SKM-1 (cell line): ENCODE data around the gene LMNB1.
A peak's percentile ranks its signal among the peaks of the same experiment; 100 is the strongest.
"Not testable (repeated sequence)": the region's sequence is repeated elsewhere in the genome, so short reads cannot be mapped to it uniquely, and the experiment has no call there.

Experiments
- DNase-seq: peaks from one replicate; lab custom pipeline; 2025; ENCODE audit not compliant: unreplicated experiment; lab: John Stamatoyannopoulos, UW

LMNB1 gene

GRCh38 chr5:126819253-126819652 is 42.3 kb downstream of the LMNB1 start:
- DNase-seq, result no peak

DNA sequence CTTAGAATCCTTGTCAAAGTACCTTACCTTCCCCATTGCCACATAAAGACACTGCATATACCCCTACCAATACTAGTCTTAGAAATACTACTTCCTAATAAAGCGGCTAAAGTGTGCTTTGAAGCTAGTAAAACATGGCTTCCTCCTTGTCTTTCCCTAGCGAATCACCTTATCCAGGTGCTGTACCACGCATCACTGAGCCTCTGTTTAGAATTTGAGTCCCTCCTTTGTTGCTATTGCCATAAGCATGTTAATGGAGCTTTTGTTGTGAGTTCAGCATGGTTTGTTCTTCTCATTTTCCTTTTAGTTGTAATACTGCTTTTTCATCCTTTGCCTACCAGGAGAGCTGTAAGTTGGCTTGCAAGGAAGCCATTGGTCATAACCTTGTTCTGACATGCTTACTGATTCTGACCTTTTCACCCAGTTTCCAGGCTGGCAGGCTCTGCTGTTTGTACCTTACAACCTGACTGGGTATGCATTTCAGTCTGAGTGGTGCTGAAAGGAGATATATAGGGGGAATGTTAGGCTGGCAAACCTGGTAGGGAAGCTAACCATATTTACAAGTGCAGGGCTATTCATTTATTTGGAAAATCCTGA is 49.8 kb downstream of the LMNB1 start:
- DNase-seq, result no peak

DNA sequence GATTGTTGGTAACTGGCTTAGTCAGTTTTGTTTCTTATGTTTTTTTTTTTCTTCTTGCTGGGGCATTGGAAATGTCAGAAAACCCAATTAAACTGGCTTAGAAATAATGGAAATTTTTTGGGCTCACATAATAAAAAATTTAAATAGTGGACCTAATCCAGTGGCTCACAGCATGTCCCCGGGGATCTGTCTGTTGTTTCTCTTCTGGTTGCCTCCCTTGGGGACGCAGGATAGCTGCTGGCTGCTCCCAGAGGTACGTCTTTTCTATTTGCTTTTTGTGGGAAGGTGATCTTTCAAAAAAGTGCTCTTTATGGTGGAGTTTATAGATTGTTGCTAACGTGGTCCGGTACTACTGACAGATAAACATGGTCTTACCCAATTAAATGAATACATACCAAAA is 52.2 kb downstream of the LMNB1 start:
- DNase-seq, result no peak

DNA sequence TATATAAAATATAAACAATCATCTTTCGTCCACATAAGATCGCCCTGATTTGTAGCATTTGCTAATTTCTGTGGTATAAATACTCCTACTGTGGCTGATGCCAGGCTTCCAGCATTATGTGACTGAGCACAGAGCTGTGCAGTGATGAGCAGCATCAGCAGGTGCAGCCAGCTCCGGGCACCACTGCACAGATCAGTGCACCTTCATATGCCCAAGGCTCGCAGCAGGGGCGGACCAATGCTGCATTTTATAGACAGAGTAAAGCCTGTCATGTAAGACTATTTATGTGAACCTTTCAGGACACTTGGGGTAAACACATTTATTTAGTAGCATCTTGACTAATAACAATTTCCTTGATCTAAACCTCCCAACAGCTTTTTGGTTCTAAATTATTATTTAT is 53.1 kb downstream of the LMNB1 start:
- no peak for DNase-seq

GRCh38 chr5:126831156-126831555 is 54.2 kb downstream of the LMNB1 start:
- no peak for DNase-seq

- no peak for DNase-seq
Observed at GRCh38 chr5:126836778-126837177, 59.8 kb downstream of the LMNB1 start.

- no peak for DNase-seq
Observed at GRCh38 chr5:126837242-126837641, 60.3 kb downstream of the LMNB1 start.

GRCh38 chr5:126837906-126838539 is 61.1 kb downstream of the LMNB1 start:
- DNase-seq, result no peak

GRCh38 chr5:126839407-126839806 is 62.5 kb downstream of the LMNB1 start:
- not testable (repeated sequence) for DNase-seq

DNA sequence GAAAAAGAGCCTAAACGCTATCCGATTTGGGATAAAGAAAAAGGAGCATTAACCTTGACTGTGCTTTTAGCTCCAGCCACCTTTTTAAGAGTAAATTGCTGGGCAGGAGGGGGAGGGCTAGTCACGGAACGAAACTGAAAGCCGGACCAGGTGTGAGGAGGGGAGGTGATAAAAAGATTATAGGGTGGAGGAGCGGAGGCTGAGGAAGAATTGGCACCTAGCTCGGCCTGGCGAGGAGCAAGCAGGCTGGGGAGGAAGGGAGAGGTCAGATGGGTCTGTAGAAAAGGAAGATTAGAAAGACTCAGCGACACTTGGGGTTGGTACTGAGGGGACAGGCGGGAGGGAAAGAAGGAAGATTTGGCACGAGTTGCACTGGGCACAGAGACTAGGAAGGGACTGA is 66.4 kb downstream of the LMNB1 start:
- DNase-seq, result not testable (repeated sequence)

DNA sequence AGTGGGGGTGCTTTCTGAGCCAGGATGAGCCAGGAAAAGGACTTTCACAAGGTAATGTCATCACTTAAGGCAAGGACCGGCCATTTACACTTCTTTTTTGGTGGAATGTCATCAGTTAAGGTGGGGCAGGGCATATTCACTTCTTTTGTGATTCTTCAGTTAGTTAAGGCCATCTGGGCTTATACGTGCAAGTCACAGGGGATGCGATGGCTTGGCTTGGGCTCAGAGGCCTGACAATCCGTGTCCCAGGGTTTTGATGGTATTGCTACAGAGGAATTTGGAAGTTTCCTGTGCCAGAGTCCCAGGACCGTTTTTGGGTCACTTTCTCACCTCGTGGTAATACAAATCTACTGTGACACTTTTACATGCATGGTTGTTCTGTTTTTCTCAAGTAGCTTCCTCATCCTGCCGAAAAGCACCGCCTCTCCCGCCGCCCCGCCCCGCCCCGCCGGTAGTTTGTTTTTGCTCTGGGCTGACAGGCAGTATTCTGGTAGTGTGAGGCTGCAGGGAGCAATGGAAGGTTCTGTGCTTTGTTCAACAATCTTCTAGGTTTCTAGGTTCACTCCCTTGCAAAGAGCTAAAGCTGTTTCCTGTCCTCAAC is 68.6 kb downstream of the LMNB1 start:
- DNase-seq, result peak; percentile 11

- no peak for DNase-seq
Observed at GRCh38 chr5:126846344-126846743, 69.4 kb downstream of the LMNB1 start.

- DNase-seq, result no peak
Observed at GRCh38 chr5:126846744-126847455, 70.0 kb downstream of the LMNB1 start.

- no peak for DNase-seq
Observed at GRCh38 chr5:126847456-126847820, 70.5 kb downstream of the LMNB1 start.

DNA sequence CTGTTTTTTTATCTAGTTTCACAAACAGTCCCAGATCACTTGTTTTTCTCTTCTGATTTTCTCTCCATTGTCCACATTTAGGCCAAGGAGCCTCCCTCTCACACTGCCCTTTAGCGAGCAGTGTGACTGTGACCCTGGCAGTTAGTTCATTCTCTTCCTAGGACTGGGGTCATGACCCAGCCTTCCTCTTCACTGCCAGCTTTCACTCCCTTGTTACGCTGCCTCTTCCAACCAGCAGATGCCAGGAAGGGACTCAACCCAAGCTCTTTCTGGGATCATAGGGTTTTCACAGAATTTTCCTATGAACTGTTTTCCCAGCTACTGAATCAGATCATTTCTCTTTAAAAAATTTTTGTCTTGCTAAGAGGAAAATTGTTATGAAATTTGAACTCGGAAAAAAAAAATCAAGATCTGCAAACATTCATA is 70.9 kb downstream of the LMNB1 start:
- no peak for DNase-seq

- DNase-seq, result no peak
Observed at GRCh38 chr5:126848253-126848652, 71.3 kb downstream of the LMNB1 start.

DNA sequence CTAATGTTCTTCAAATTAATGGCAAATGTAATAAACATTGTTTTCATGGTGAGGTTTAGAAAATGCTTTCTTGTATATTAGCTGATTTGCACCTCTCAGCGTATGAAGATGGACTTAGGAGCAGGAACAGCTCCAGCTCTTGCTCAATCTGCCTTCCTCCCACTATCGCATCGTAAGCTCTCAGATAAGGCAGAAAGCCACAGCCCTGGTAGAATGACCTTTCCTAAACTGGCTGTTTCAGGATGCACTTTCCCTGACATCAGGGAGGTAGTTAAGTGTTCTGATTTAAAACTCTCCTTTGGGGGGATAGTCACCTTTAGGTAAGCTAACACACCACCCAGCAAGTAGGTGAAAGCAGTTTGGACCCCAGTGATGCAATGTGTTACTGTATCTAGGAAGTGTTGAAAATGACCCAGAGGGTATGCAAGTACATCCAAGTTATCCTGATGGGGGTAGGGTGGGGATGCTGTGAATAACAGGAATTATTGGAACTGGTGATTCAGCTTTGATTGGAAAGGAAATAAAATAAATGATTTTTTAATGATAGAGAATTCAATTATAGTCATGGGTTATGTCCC is 72.3 kb downstream of the LMNB1 start:
- no peak for DNase-seq

GRCh38 chr5:126851501-126852011 is 74.6 kb downstream of the LMNB1 start:
- no peak for DNase-seq

- no peak for DNase-seq
Observed at GRCh38 chr5:126852091-126852571, 75.2 kb downstream of the LMNB1 start.

DNA sequence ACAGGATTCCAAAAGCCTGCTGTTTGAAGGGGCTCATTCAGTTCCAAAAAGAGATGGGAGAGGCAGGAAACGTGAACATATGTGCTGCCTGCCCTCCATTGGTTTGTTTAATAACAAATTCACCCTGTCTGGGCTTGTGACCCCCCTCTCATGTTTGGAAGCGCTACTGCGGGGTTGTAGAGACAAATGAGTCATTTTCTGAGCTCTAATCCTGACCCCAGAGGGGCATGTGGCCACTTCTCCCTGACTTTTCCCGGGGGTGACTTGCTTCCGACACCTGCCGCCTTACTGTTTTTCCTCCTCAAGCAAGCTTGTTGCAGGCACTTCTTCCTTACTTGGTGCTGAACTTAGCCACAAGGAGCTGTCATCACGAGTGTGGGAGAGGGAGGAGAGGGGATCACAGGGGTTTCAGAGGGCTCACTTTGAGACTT is 75.9 kb downstream of the LMNB1 start:
- no peak for DNase-seq
